KMS-11 (cell line): ENCODE results near the gene ESYT2.

ENCODE experiments used
- H2AFZ ChIP-seq: fragments of 200-600 bp; sonication (generic); 2 replicates; pipeline ENCODE4 v1.6.1; 2016; ENCODE audit warnings: antibody characterized with exemption, mixed run types, low read depth
- H3K27ac ChIP-seq: fragments of 200-600 bp; sonication (generic); 2 replicates; pipeline ENCODE4 v1.6.1; 2016; ENCODE audit warnings: mild to moderate bottlenecking, mixed run types
- H3K27me3 ChIP-seq: fragments of 200-600 bp; sonication (generic); 2 replicates; pipeline ENCODE4 v1.6.1; 2017; ENCODE audit warnings: mild to moderate bottlenecking, low read depth, mixed run types, moderate library complexity; ENCODE audit not compliant: insufficient read depth
- H3K36me3 ChIP-seq: fragments of 200-600 bp; sonication (generic); 2 replicates; pipeline ENCODE4 v1.6.1; 2017; ENCODE audit warnings: mild to moderate bottlenecking, mixed run types; ENCODE audit not compliant: insufficient read depth
- H3K4me1 ChIP-seq: fragments of 200-600 bp; sonication (generic); 2 replicates; pipeline ENCODE4 v1.6.1; 2016; ENCODE audit warnings: mild to moderate bottlenecking, low read depth, mixed run types; ENCODE audit not compliant: poor library complexity, severe bottlenecking
- H3K4me2 ChIP-seq: fragments of 200-600 bp; sonication (generic); 2 replicates; pipeline ENCODE4 v1.7.0; 2016; ENCODE audit warnings: mild to moderate bottlenecking, mixed run types
- H3K4me3 ChIP-seq: fragments of 200-600 bp; sonication (generic); IDR thresholded peaks from 2 replicates; pipeline ENCODE4 v1.6.1; 2017; ENCODE audit warnings: low read depth, low read length, mixed read lengths; ENCODE audit not compliant: insufficient read depth
- H3K79me2 ChIP-seq: fragments of 200-600 bp; sonication (generic); 2 replicates; pipeline ENCODE4 v1.6.1; 2016; ENCODE audit warnings: low read depth, mixed run types; ENCODE audit not compliant: insufficient read depth
- H3K9ac ChIP-seq: fragments of 200-600 bp; sonication (generic); 2 replicates; pipeline ENCODE4 v1.6.1; 2016; ENCODE audit warnings: mild to moderate bottlenecking, mixed run types
- H4K20me1 ChIP-seq: fragments of 200-600 bp; sonication (generic); 2 replicates; pipeline ENCODE4 v1.6.1; 2016; ENCODE audit warnings: mild to moderate bottlenecking, mixed run types; ENCODE audit not compliant: insufficient read depth
- CTCF ChIP-seq: fragments of 200-600 bp; sonication (generic); conservative IDR thresholded peaks from 2 replicates; pipeline ENCODE4 v1.6.1; 2017; ENCODE audit warnings: low read depth, mild to moderate bottlenecking, antibody characterized with exemption, low read length, moderate library complexity, mixed read lengths

Gene ESYT2

DNA sequence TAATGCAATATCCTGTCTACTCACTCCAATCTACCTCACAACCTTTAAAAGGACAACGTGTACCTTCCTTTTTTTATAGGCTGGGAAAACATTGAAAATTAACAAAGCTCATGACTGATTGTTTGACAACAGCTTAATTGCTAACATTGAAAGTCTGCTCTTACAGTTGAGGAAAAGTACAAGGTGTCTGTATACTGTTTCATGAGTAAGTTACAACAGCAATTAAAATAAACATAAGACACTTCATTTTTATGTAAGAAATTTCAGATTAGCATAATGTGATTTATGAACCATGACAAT is 96.1 kb downstream of the ESYT2 start:
- no peak overlapping the region for H3K27ac ChIP-seq
- no peaks in the 10 kb centered on the region for H4K20me1 ChIP-seq
- no peak for TF ChIP-seq CTCF
- no peak overlapping the region for H3K4me3 ChIP-seq
- no peak overlapping the region for H3K9ac ChIP-seq
- H3K79me2 ChIP-seq, result no peaks in the 10 kb centered on the region
- no peaks in the 10 kb centered on the region for H3K27me3 ChIP-seq
- H3K4me2 ChIP-seq, result no peak overlapping the region
- H2AFZ ChIP-seq, result no peak overlapping the region
- H3K4me1 ChIP-seq, result no peaks in the 10 kb centered on the region
- H3K36me3 ChIP-seq, result no peaks in the 10 kb centered on the region

DNA sequence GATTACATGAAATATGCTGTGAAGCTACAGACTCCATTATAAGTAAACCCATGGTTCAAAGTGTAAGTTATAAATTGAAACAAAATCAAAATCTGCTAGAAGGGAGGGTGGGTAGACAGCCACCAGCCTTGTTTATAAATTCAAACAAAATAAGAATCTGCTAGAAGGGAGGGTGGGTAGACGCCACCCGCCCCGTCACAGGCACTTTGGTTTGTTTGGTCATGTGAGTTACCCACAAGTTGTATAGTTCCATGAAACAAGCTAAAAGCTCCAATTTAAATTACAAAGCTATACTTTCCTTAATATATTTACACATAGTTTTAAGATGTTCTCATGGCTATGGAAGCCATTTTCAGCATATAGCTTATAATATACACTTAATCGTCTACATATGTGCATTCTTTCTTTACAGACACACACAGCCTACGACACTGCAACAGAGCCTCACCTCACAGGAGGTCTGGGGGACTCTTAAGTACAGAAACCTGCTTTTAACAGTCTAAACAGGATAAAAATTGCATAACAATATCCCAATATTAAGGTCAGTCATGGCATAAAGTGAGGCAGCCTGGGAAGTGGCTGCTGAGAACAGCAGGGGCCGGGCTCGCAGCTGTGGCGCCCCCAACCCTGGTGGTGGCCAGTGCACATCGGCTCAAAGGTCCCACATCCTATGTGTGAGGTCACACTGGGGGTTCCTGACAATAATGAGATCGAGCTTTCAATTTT is 96.7 kb downstream of the ESYT2 start:
- no peak for TF ChIP-seq CTCF
- no peak overlapping the region for H3K4me2 ChIP-seq
- no peak overlapping the region for H3K27ac ChIP-seq
- H4K20me1 ChIP-seq, result no peaks in the 10 kb centered on the region
- no peaks in the 10 kb centered on the region for H3K27me3 ChIP-seq
- H3K4me1 ChIP-seq, result no peaks in the 10 kb centered on the region
- H3K4me3 ChIP-seq, result no peak overlapping the region
- H2AFZ ChIP-seq, result no peak overlapping the region
- H3K36me3 ChIP-seq, result no peaks in the 10 kb centered on the region
- no peak overlapping the region for H3K9ac ChIP-seq
- no peaks in the 10 kb centered on the region for H3K79me2 ChIP-seq

DNA sequence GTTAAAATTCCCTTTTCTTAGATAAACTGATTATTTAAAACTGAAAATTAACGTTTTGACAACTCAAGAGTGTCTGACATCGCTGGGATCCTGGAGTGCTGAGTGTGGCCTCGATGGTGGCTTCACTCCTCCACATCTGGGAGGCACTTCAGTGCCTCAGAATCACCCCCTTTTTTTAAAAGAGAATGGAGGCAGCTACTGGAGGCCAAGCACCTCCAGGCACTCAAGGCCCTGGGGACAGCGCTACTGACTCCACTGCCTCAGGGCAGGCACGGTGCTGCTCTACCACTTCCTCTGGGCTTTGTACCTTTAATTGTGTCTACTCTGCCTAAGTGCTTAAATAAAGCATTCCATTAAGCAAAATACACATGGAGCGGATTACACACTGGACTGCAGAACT is 97.5 kb downstream of the ESYT2 start:
- no peak overlapping the region for H3K27ac ChIP-seq
- no peaks in the 10 kb centered on the region for H3K36me3 ChIP-seq
- TF ChIP-seq CTCF, result no peak

DNA sequence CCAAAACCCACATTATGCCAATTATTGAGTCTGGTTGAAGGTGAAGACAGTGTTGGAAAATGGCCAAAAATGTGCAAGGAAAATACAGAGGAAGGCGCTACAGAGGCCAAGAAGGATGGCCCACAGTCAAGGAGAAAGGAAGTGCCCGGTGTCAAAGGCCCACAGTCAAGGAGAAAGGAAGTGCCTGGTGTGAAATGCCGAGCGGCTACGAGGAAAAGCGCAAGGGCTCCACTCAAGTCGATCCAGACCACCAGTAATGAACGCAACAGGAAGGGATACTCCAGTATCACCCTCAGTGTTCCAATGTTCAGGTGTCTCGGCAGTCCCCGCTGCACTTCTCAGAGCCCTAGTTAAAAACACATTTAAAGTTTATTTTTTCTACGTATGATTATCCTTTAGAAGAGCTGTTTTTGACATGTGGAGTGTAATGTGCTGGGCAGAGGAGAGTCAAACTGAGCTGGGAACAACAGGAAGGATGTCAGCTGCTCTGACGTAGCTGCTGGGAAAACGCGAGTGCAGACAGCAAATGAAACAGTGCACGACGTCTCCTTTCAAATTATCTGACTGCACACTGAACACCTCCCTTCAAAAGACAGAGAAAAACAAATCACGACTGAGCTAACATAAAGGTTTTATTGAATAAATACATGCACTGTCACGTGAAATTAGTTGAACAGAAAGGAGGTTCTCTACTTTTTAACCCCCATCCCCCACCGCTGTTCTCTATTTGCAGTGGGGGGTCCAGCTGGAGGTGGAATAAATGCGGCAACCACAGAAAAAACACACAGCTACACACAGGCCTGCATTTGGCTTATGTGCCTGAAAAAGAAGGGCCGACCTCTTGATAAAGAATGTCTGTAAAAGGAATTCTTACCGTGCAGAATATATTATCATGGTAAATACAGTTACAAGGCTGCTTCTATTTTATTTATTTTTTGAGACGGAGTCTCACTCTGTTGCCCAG is 98.6 kb downstream of the ESYT2 start:
- H2AFZ ChIP-seq, result no peak overlapping the region
- H3K4me1 ChIP-seq, result no peaks in the 10 kb centered on the region
- H3K4me2 ChIP-seq, result no peak overlapping the region
- no peak for TF ChIP-seq CTCF
- H3K36me3 ChIP-seq, result no peaks in the 10 kb centered on the region
- no peaks in the 10 kb centered on the region for H3K79me2 ChIP-seq
- H4K20me1 ChIP-seq, result no peaks in the 10 kb centered on the region
- H3K4me3 ChIP-seq, result no peak overlapping the region
- H3K27me3 ChIP-seq, result no peaks in the 10 kb centered on the region
- H3K27ac ChIP-seq, result no peak overlapping the region
- H3K9ac ChIP-seq, result no peak overlapping the region

More for the DNA sequence above, 97.5 kb downstream of the ESYT2 start:
- H3K4me1 ChIP-seq, result no peaks in the 10 kb centered on the region
- no peak overlapping the region for H2AFZ ChIP-seq
- no peaks in the 10 kb centered on the region for H3K27me3 ChIP-seq
- H3K9ac ChIP-seq, result no peak overlapping the region
- no peaks in the 10 kb centered on the region for H3K79me2 ChIP-seq
- no peak overlapping the region for H3K4me3 ChIP-seq
- no peak overlapping the region for H3K4me2 ChIP-seq
- H4K20me1 ChIP-seq, result no peaks in the 10 kb centered on the region
